OCI-M2 (cell line): ENCODE measurements around the gene TCP1.
"Not testable (repeated sequence)": the region's sequence is repeated elsewhere in the genome, so short reads cannot be mapped to it uniquely, and the experiment has no call there.

ENCODE experiments used
- DNase-seq: peaks from one replicate; lab custom pipeline; 2025; ENCODE audit not compliant: unreplicated experiment; lab: John Stamatoyannopoulos, UW

Gene TCP1

DNA sequence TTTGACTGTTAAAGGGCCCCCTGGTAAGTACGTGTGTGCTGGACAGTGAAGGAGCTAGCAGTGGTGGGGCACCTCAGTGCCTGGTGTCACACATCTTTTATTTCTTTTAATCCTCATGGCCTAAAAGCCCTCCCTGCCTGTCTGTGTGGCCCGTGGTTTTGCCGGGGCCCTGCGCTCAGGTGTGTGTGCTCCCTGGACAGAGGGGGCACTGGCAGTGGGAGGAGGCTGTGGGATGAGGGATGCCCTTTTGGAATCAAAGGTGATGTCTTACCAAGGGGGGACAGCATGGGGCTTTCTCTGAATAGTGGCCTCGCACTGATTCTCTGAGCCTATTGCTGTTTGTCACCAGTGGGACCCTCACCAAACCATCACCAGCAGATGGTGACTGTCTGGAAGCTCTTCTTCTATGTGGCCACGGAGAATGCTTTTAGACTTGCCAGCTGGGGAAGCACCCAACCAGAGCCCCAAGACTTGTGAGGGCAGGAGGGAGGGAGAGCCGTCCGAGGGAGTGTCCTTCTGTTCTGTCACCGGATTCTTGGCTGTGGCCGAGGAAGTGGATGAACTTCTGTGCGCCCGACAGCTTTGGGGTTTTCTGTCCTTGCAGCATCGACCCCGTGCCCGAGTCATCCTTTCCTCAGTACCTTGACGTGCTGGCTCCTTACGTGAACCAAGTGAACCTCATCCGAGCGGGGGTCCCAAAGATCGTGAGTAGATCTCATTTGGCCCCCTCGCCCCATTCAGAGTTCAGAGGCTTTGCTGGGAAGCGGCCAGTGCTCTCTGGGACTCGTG, 28.7 kb upstream of the TCP1 start:
- no peak for DNase-seq

DNA sequence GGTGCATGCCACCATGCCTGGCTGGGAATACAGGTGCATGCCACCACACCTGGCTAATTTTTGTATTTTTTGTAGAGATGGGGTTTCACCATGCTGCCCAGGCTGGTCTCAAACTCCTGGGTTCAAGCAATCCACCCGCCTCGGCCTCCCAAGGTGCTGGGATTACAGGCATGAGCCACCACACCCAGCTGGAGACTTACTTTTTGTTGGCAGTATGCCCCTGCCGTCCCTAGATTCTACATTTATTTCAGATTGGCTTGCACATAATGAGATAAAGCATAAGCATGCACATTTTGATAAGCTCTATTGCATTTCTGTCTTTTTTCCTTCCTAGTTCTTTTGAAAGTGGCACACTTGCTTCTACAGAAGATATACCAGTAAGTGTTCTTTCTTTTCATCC, 27.4 kb upstream of the TCP1 start:
- not testable (repeated sequence) for DNase-seq

DNA sequence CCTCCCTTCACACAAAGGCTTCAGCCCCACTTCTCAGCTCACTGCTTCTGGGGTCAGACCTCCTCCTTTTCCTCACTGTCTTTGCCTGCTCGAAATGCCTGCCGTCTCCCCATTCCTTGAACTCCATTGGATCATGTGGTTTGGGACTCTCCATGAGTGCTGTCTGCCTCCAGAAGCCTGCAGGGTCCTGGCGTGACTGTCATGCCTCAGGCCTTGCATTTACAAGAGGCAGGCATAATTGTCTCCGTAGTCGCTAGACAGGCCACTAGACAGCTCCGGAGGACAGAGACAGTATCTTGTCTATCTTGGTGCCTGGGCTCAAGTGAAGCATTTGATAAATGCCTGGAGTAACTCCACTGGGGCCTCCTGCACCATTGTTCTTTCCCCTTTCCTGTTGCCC, 26.0 kb upstream of the TCP1 start:
- DNase-seq, result no peak

DNA sequence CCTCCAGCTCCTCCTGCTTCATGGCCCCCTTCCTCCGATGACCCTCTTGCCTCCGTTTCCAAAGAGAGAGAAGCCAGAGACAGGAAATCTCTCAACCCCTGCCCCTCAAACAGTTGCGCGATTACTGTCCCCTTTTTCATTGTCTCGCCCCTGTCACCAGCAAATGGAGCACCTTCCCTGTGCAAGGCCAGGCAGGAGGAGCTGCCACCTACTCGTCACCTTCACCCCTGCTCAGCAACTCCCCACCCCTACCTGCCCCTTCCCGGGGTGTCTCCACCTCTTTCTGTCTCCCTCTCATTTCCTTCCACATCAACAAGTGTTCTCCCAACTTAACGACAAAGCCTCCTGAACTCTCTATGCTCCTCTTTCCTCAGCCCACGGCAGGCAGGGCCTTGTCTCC, 24.4 kb upstream of the TCP1 start:
- DNase-seq, result no peak

DNA sequence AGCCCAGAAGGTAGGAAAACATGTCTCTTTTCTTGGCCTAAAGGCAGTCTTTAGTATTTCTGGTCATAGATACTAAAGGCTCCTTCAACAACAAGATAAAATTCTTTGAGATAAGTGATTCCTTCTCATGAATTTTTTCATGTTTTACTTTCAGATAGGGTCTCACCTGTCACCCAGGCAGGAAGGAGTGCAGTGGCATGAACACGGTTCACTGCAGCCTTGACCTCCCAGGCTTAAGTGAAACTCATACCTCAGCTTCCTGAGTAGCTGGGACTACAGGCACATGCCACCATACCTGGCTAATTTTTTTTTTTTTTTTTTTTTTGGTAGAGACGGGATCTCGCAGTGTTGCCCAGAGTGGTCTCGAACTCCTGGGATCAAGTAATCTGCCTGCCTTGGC, 19.7 kb upstream of the TCP1 start:
- DNase-seq, result no peak

DNA sequence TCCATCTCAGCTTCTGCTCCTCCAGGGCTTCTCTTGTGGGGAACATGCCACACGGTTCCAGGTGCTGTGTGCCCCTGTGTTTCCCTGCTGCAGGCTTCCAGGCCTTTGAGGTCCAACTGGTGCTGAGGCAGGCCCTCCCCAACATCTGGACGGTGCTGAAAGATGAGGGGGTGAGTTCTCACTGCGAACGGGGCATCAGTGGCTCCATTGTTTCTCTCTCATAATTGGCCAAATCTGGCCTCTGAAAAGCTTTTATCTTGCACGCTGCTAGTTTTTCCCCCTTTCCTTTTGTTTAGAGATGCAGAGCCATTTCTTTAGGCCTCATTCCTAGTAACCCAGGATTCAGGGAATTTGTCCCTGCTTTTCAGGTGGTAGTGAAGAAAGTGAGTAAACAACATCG, 19.2 kb upstream of the TCP1 start:
- DNase-seq, result no peak

DNA sequence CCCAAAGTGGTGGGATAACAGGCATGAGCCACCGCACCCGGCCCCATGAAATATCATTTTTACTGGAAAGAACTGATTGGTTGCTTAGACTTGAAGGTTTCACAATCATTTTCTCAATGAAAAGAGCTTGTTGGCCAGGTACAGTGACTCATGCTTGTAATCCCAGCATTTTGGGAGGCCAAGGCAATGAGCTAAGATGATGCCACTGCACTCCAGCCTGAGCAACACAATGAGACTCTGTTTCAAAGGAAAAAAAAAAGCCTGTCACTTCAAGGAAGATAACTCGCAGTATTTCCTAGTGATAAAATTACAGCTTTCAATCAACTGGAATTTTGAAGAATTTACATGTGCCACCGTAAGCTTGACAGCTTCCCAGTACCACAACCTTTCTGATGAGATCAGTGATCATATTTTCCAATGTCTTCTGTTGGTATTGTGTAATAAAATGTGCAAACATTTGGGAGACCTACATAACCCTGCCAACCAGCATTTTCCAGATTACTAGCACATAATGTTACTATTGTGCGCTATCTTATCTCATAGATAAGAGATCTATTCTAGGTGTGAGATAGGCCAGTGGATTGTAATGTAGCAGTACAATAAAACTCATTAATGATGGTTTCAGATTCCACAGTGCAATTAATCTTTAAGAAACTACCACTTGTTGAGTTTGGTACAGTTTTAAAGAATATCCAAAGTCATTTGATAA, 17.9 kb upstream of the TCP1 start:
- no peak for DNase-seq

DNA sequence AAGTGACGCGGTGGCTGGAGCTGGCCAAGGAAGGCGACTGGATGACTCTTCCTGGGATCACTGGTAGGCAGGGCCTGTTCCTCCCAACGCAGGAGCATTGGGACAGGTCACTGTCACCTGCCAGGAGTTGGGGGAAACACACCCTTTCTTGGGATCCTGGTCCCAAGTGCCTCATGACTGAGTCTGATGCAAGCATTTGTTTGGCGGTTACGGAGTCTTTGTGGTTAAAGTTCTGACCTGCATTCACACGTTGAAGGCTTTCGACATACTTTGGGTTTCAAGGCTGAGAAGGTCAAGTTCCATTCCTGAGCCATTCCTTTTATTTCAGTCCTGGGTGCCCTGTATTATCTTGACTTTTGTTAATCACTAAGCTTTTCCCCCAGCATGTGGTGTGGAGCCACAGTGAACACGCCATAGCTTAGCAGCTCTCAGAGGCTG, 16.6 kb upstream of the TCP1 start:
- no peak for DNase-seq

DNA sequence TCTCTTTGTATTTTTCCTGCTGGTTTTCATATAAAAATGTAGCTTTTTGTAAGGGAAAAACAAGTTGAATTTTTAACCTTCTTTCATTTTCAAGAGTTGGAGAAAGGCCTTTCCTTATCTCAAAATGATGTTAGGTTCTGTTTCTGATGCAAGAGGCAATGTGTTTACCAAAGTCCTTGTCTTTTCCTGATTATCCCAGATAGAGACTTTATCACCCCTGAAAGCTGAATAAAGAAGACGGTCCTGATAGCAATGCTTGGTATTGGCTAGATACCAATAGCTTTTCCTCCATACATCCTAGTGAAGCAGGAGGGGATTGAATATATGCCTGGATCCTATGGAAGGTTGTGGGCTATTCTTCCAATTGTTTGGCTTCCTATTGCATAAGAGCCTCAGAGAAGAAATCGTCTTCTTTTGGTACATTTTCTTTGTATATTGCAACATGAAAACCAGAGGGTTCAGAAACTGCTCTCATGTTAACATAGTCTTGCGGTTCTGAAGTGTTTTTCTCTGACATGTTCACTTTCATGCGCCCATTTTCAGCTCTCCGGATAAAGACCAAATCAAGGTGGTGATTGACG, 16.1 kb upstream of the TCP1 start:
- DNase-seq, result no peak

DNA sequence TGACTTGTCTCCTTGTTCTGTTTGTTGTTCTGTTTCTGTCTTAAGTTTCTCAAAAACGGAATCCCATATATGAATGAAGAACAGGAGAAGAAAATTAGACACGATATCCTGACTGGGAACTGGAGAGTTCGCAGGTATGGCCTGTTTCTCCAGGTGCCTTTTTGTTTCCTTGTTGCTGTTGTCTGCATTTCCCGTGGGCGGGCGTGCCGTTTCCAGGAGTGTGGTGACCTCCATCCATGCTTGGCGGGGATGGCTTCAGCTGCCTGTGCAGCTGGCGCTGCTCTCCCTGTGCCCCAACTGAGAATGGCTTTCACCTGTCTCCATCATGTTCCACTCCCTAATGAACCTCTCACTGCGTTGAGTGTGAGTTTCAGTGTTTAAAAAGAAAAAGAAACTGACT, 15.1 kb upstream of the TCP1 start:
- no peak for DNase-seq

DNA sequence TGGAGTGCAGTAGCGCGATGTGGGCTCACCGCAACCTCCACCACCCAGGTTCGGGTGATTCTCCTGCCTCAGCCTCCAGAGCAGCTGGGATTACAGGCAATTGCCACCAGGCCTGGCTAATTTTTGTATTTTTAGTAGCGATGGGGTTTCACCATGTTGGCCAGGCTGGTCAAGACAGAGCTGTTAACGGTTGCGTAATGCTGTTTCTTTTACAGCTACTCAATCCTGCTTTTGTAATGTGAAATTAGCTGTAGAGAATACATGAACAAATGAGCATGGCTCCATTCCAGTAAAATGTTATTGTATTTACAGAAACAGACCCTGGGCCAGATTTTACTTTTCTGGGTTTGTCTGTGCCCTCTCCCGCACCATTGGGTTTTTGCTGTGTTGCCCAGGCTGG, 12.5 kb upstream of the TCP1 start:
- no peak for DNase-seq

DNA sequence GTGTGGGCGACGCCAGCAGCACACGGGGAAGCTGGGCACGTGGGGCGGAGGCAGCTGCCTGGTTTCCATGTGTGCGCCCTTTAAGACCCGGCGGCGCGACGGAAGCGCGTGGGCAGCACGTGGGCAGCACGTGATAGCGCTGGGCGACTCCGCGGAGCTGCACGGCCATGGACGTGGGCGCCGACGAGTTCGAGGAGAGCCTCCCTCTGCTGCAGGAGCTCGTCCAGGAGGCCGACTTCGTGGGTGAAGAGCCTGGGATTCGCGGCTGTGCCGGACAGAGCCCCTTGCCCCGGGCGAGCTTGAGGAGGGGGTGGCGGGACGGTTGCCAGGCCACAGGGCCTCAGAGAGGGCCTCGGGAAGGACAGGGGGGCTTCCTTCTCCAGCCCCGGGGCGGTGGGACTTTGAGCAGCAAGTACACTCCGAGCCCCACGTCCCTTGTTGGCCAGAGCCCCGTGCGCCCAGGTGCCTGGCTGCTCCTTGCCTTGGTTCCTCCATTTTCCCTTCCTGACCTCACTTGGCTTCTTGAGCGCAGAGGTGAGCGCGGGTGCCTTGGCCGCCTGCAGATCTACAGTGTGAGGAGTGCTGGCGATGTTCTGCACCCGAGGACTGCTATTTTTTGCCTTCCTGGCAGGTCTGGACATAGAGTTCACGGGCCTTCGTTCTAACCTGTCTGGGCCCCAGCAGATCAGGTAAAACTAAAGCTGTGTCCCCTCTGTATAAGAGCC, 10.9 kb upstream of the TCP1 start, which contains the start of gene PNLDC1:
TSS of gene PNLDC1 (plus strand) at position 136 of the 725 bp plus-strand sequence. CDS start at position 168, 32 bp downstream.
- DNase-seq, result no peak

DNA sequence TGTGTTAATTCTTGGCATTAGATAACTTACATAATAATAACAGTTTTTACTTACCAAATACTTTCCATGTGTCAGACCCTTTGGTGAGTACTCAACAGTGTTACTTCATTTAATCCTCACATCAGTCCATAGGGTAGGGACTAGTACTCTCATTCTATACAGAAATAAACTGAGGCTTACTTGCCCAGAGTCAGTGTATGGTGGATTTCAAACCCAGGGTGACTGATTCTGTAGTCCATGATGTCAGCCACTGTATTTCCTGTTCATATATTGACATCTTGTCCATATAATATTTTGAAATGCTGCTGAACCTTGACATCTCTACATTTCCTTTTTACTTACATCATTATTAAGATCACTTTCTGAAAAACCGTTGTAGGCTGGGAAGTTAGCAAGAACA, 8.2 kb upstream of the TCP1 start:
- no peak for DNase-seq

DNA sequence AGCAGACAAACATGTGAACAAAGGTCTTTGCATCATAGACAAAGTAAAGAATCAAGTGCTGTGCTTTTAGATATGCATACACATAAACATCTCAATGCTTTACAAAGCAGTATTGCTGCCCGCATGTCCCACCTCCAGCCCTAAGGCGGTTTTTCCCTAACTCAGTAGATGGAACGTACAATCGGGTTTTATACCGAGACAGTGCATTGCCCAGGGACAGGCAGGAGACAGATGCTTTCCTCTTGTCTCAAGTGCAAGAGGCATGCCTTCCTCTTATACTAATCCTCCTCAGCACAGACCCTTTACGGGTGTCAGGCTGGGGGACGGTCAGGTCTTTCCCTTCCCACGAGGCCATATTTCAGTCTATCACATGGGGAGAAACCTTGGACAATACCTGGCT, 5.6 kb upstream of the TCP1 start:
- not testable (repeated sequence) for DNase-seq

DNA sequence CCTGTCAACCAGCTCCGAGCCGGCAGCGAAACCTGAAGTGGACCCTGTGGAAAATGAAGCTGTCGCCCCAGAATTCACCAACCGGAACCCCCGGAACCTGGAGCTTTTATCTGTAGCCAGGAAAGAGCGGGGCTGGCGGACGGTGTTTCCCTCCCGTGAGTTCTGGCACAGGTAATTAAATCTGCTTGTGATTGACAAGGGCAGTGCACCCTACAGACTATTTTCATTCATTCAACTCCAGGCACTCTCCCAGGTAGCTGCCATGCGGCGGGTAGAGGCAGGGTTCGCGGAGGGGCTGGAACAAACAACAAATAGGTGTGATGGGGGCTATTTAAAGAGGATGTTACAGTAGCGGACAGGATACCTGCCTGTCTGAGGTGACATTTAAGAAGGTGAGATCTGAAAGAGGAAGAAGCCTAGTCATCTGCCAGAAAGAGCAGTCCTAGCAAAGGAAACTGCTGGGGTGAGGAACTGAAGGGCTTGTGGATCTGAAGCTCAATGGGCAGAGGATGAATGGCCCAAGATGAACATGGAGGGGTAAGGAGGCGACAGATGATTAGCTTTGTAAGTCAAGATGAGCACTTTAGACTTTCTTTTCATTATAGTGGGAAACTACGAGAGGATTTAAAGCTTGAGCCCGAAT, 1.7 kb upstream of the TCP1 start:
- DNase-seq, result no peak

DNA sequence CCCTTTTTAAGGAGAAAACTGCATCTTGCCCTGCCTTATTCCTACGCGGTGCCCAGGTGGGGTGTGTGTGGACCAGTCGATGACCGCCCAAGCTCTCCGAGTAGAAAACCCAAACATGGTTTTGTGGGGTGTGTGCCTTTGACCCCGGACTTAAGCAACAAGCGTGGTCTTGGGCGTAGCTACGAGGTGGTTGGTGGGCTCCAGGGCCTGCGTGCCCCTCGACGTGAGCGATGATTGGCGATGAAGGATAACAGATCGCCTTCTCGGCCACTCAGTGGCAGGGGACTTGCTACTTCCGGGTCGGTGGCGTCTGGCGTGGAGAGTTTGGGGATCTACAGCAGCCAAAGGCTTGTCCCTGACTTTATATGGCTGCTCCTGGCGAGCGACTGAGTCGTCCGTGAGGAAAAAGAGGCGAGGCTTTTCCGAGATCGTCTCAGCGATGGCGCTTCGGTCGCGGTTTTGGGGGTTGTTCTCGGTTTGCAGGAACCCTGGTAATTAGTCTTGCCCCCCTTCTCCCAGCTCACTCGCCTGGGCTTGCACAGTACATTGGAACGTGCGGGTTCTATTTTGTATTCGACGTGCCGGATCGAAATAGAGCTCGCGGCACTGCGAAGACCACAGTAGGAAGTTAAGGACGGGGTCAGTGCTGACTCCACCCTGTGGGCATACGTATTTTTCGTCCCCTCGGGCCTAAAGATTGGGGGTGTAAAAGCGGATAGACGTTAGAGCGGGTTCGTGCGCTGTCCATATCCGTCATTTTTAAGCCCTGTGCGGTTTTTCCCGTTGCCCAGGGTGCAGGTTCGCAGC, 950 bp upstream of the TCP1 start, which contains the start of gene MRPL18:
TSS of gene MRPL18 (plus strand) at position 319 of the 807 bp plus-strand sequence. CDS start at position 440, 121 bp downstream.
- DNase-seq, result peak; percentile 70

DNA sequence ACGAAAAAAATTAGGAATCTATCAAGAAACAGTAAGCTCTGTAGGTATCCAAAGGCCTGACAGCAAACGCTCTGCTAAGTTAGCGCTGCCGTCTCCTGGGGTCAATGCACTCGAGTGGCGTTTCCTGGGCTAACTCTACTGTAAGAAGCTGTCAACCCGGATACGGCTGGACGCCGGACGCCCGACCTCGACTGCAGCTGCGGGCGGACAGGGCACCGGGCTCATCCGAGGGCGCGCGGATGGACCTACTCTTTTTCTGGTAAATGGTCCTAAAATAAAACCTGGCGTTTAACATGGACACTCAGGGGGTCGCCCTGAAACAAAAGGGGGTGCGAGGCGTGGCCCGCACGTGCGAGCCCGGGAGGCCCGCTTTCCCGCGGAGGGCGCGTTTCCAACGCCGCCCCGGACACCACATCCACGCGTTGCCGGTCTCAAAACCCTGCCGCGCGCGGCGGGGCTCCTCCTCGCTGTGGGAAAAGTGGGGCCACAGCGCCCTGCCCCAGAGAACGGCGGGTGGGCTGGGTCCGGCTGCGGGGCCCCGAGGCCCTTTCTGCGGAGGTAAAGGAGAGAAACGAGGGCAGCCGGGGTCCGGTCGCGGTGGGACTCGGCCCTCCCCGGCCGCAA, 537 bp downstream of the TCP1 start:
- DNase-seq, result no peak

DNA sequence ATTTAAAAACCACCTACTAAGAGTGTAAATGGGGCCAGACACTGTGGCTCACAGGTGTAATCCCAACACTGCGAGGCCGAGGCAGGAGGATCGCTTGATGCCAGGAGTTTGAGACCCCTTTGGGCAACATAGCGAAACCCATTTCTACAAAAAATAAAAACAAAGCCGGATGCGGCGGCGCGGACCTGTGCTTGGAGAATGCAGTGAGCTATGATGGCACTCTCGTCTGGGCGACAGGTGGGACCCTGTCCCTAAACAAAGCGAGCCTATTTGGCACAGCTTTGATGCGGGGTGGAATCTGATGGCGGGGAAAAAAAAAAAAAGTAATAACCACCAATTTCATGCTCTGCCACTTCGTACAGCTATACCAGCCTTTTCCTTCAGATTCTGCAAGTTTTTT, 1.1 kb downstream of the TCP1 start:
- DNase-seq, result no peak

DNA sequence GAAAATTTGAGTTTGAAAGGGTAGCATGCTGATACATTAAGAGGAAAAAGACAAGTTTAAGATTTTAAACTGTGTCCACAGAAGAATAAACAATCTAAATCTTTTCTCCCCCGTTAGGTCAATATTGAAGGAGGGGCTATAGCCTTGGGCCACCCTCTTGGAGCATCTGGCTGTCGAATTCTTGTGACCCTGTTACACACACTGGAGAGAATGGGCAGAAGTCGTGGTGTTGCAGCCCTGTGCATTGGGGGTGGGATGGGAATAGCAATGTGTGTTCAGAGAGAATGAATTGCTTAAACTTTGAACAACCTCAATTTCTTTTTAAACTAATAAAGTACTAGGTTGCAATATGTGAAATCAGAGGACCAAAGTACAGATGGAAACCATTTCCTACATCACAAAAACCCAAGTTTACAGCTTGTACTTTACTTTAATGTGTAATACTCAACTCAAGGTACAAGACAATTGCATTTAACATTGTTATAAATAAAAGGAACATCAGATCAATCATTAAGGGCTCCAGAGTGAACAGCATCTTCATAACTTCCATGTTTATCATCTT, 10.8 kb downstream of the TCP1 start:
- no peak for DNase-seq
